Activated CD4-positive, alpha-beta memory T cell treated with anti-CD3 and anti-CD28 coated beads, Interleukin-2, amount 10 ng/mL, durations not matched to agents 7 days and 5 days (primary cell): ENCODE data around the gene TMX3. TPM values are rescaled to one million over a fixed set of nuclear protein-coding genes. Genes with fewer than 3 reads are reported as not detected.

Experiments used
- CTCF ChIA-PET: fragments of 350-600 bp; sonication (Branson Sonifier 250); formaldehyde crosslinking; loops from one replicate; lab custom pipeline; 2021; ENCODE audit warnings: antibody characterized with exemption, inconsistent platforms; lab: Charles Lee
- POLR2A ChIA-PET: fragments of 350-600 bp; sonication (Branson Sonifier 250); formaldehyde crosslinking; loops from one replicate; lab custom pipeline; 2021; ENCODE audit warnings: antibody characterized with exemption; lab: Charles Lee
- DNase-seq: peaks from one replicate; pipeline ENCODE4 v3.0.0-alpha.2; 2020
- H3K27ac Mint-ChIP-seq: one replicate; pipeline ENCODE4 v1.8.0; 2021; ENCODE audit warnings: mild to moderate bottlenecking, mixed read lengths
- H3K27me3 Mint-ChIP-seq: one replicate; pipeline ENCODE4 v1.8.0; 2021; ENCODE audit warnings: mixed read lengths
- H3K36me3 Mint-ChIP-seq: one replicate; pipeline ENCODE4 v1.8.0; 2021; ENCODE audit warnings: low read depth, mixed read lengths
- H3K4me1 Mint-ChIP-seq: one replicate; pipeline ENCODE4 v1.8.0; 2021; ENCODE audit warnings: mixed read lengths
- H3K4me3 Mint-ChIP-seq: one replicate; pipeline ENCODE4 v1.8.0; 2021; ENCODE audit warnings: mild to moderate bottlenecking, mixed read lengths
- H3K9me3 Mint-ChIP-seq: one replicate; pipeline ENCODE4 v1.8.0; 2021; ENCODE audit warnings: mixed read lengths
- total RNA-seq, 2 experiments: library from RNA; stranded (reverse); gene quantifications; one replicate each; pipeline ENCODE4 v1.2.3, GENCODE V29; 2021

Gene TMX3
- total RNA-seq, 2 experiments from 2014 or later, result 55.9 to 56.0 TPM

- no peak for DNase-seq
- ChIA-PET POLR2A (no interaction called here), CTCF (no interaction called here)
- no peak overlapping the region for H3K27ac Mint-ChIP-seq
- H3K27me3 Mint-ChIP-seq, result no peaks in the 10 kb centered on the region
- peaks cover 49% of the 10 kb centered on the region for H3K36me3 Mint-ChIP-seq
- H3K9me3 Mint-ChIP-seq, result no peaks in the 10 kb centered on the region
- peaks cover 27% of the 10 kb centered on the region for H3K4me1 Mint-ChIP-seq
- no peak overlapping the region for H3K4me3 Mint-ChIP-seq
These were observed 13.6 kb downstream of the TMX3 start for GRCh38 chr18:68701353-68701752.

GRCh38 chr18:68699043-68699442, 15.9 kb downstream of the TMX3 start:
- no peak overlapping the region for H3K4me3 Mint-ChIP-seq
- ChIA-PET POLR2A (no interaction called here), CTCF (no interaction called here)
- DNase-seq, result no peak
- H3K4me1 Mint-ChIP-seq, result peaks cover 15% of the 10 kb centered on the region
- H3K9me3 Mint-ChIP-seq, result no peaks in the 10 kb centered on the region
- no peak overlapping the region for H3K27ac Mint-ChIP-seq
- no peaks in the 10 kb centered on the region for H3K27me3 Mint-ChIP-seq
- peaks cover 48% of the 10 kb centered on the region for H3K36me3 Mint-ChIP-seq

- H3K9me3 Mint-ChIP-seq, result no peaks in the 10 kb centered on the region
- ChIA-PET CTCF (no interaction called here), POLR2A (no interaction called here)
- H3K27ac Mint-ChIP-seq, result no peak overlapping the region
- DNase-seq, result no peak
- no peaks in the 10 kb centered on the region for H3K27me3 Mint-ChIP-seq
- peaks cover 38% of the 10 kb centered on the region for H3K36me3 Mint-ChIP-seq
- H3K4me3 Mint-ChIP-seq, result no peak overlapping the region
- peaks cover 3% of the 10 kb centered on the region for H3K4me1 Mint-ChIP-seq
These were observed 18.0 kb downstream of the TMX3 start for GRCh38 chr18:68696937-68697336.

GRCh38 chr18:68694316-68694715, 20.6 kb downstream of the TMX3 start:
- Mint-ChIP-seq H3K4me1 (peaks cover 2% of the 10 kb centered on the region), H3K27ac (no peak overlapping the region), H3K9me3 (no peaks in the 10 kb centered on the region), H3K27me3 (no peaks in the 10 kb centered on the region), H3K36me3 (peaks cover 34% of the 10 kb centered on the region), H3K4me3 (no peak overlapping the region)
- POLR2A ChIA-PET, result interaction anchor here (1.2 kb wide), 1 partner anchor 27 kb away, joined by 3 read pairs; no protein-coding TSS in a partner anchor
- CTCF ChIA-PET, result no interaction called here
- no peak for DNase-seq

GRCh38 chr18:68693091-68693815, 21.7 kb downstream of the TMX3 start:
- DNase-seq, result no peak
- Mint-ChIP-seq H3K36me3 (peaks cover 33% of the 10 kb centered on the region), H3K27ac (no peak overlapping the region), H3K4me1 (peaks cover 2% of the 10 kb centered on the region), H3K9me3 (no peaks in the 10 kb centered on the region), H3K4me3 (no peak overlapping the region), H3K27me3 (no peaks in the 10 kb centered on the region)
- POLR2A ChIA-PET, result interaction anchor here (1.2 kb wide), 1 partner anchor 28 kb away, joined by 3 read pairs; no protein-coding TSS in a partner anchor
- CTCF ChIA-PET, result no interaction called here

- CTCF ChIA-PET, result interaction anchor here (1.3 kb wide), 1 partner anchor 11 kb away, joined by 3 read pairs; no protein-coding TSS in a partner anchor
- Mint-ChIP-seq H3K27me3 (no peaks in the 10 kb centered on the region), H3K36me3 (peaks cover 45% of the 10 kb centered on the region), H3K4me3 (no peak overlapping the region), H3K4me1 (peaks cover 6% of the 10 kb centered on the region), H3K27ac (no peak overlapping the region), H3K9me3 (no peaks in the 10 kb centered on the region)
- POLR2A ChIA-PET, result interaction anchor here (0.6 kb wide), 1 partner anchor 44 kb away, joined by 3 read pairs; no protein-coding TSS in a partner anchor
- DNase-seq, result no peak
These were observed 35.4 kb downstream of the TMX3 start for GRCh38 chr18:68679528-68679927.

GRCh38 chr18:68676913-68677312, 38.0 kb downstream of the TMX3 start:
- ChIA-PET CTCF (interaction anchor here (1.0 to 1.9 kb wide), 2 partner anchors 16 to 18 kb away, joined by 3 to 6 read pairs; no protein-coding TSS in a partner anchor), POLR2A (no interaction called here)
- Mint-ChIP-seq H3K36me3 (peaks cover 42% of the 10 kb centered on the region), H3K4me3 (no peak overlapping the region), H3K4me1 (peaks cover 6% of the 10 kb centered on the region), H3K27ac (no peak overlapping the region), H3K9me3 (no peaks in the 10 kb centered on the region), H3K27me3 (no peaks in the 10 kb centered on the region)
- no peak for DNase-seq

- no peaks in the 10 kb centered on the region for H3K9me3 Mint-ChIP-seq
- no peaks in the 10 kb centered on the region for H3K27me3 Mint-ChIP-seq
- DNase-seq, result no peak
- POLR2A ChIA-PET, result no interaction called here
- H3K4me1 Mint-ChIP-seq, result no peaks in the 10 kb centered on the region
- H3K36me3 Mint-ChIP-seq, result no peaks in the 10 kb centered on the region
- H3K4me3 Mint-ChIP-seq, result no peak overlapping the region
- H3K27ac Mint-ChIP-seq, result no peak overlapping the region
- CTCF ChIA-PET, result no interaction called here
These were observed 47.8 kb downstream of the TMX3 start for GRCh38 chr18:68667121-68667520.

GRCh38 chr18:68666381-68666780, 48.5 kb downstream of the TMX3 start:
- Mint-ChIP-seq H3K9me3 (no peaks in the 10 kb centered on the region), H3K27ac (no peak overlapping the region), H3K4me3 (no peak overlapping the region), H3K4me1 (no peaks in the 10 kb centered on the region), H3K27me3 (no peaks in the 10 kb centered on the region), H3K36me3 (no peaks in the 10 kb centered on the region)
- CTCF ChIA-PET, result no interaction called here
- POLR2A ChIA-PET, result no interaction called here
- no peak for DNase-seq

- H3K27me3 Mint-ChIP-seq, result no peaks in the 10 kb centered on the region
- H3K4me1 Mint-ChIP-seq, result no peaks in the 10 kb centered on the region
- no peak overlapping the region for H3K27ac Mint-ChIP-seq
- no peak for DNase-seq
- no peaks in the 10 kb centered on the region for H3K36me3 Mint-ChIP-seq
- CTCF ChIA-PET, result no interaction called here
- POLR2A ChIA-PET, result no interaction called here
- H3K9me3 Mint-ChIP-seq, result no peaks in the 10 kb centered on the region
- no peak overlapping the region for H3K4me3 Mint-ChIP-seq
These were observed 49.3 kb downstream of the TMX3 start for GRCh38 chr18:68665628-68666027.

GRCh38 chr18:68662754-68663153, 52.2 kb downstream of the TMX3 start:
- Mint-ChIP-seq H3K4me3 (no peak overlapping the region), H3K27me3 (no peaks in the 10 kb centered on the region), H3K9me3 (no peaks in the 10 kb centered on the region), H3K36me3 (no peaks in the 10 kb centered on the region), H3K27ac (no peak overlapping the region), H3K4me1 (no peaks in the 10 kb centered on the region)
- ChIA-PET CTCF (no interaction called here), POLR2A (no interaction called here)
- DNase-seq, result no peak

GRCh38 chr18:68660354-68661183, 54.3 kb downstream of the TMX3 start:
- no peaks in the 10 kb centered on the region for H3K27me3 Mint-ChIP-seq
- H3K27ac Mint-ChIP-seq, result no peak overlapping the region
- no peaks in the 10 kb centered on the region for H3K4me1 Mint-ChIP-seq
- no peak for DNase-seq
- H3K4me3 Mint-ChIP-seq, result no peak overlapping the region
- POLR2A ChIA-PET, result no interaction called here
- no peaks in the 10 kb centered on the region for H3K9me3 Mint-ChIP-seq
- CTCF ChIA-PET, result interaction anchor here (0.8 to 2.4 kb wide), 5 partner anchors 11 to 129 kb away, joined by 3 to 9 read pairs (median 4); no protein-coding TSS in a partner anchor
- H3K36me3 Mint-ChIP-seq, result no peaks in the 10 kb centered on the region

- H3K4me3 Mint-ChIP-seq, result no peak overlapping the region
- peaks cover 12% of the 10 kb centered on the region for H3K27me3 Mint-ChIP-seq
- peaks cover 2% of the 10 kb centered on the region for H3K4me1 Mint-ChIP-seq
- no peak for DNase-seq
- no peaks in the 10 kb centered on the region for H3K36me3 Mint-ChIP-seq
- no peaks in the 10 kb centered on the region for H3K9me3 Mint-ChIP-seq
- H3K27ac Mint-ChIP-seq, result no peak overlapping the region
- CTCF ChIA-PET, result no interaction called here
- POLR2A ChIA-PET, result no interaction called here
These were observed 66.7 kb downstream of the TMX3 start for GRCh38 chr18:68648191-68648590.
